ENCODE results near the gene NUP153.

The NUP153 gene

DNA sequence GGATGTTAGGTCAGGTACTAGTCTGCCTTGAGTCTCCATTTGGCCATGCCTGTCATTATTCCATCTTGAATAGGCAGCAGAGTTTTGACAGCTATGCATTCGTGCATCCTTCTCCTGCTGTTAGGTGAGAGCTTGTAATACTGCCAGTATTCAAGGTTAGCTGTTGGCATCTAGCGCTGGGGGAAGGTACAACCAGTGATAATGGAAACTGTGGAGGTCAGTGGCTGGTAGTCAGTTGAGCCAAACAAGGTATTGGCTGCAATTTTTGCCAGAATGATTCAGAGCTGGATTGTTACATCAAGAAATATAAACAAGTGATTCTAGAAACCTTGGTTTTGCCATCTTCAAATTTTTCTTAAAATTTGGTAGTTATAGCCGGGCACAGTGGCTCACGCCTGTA is 100.1 kb downstream of the NUP153 start:
- no peak overlapping the region for H3K4me3 ChIP-seq (ENCODE audit: low read depth, low read length)
- TF ChIP-seq, protein P1, sequence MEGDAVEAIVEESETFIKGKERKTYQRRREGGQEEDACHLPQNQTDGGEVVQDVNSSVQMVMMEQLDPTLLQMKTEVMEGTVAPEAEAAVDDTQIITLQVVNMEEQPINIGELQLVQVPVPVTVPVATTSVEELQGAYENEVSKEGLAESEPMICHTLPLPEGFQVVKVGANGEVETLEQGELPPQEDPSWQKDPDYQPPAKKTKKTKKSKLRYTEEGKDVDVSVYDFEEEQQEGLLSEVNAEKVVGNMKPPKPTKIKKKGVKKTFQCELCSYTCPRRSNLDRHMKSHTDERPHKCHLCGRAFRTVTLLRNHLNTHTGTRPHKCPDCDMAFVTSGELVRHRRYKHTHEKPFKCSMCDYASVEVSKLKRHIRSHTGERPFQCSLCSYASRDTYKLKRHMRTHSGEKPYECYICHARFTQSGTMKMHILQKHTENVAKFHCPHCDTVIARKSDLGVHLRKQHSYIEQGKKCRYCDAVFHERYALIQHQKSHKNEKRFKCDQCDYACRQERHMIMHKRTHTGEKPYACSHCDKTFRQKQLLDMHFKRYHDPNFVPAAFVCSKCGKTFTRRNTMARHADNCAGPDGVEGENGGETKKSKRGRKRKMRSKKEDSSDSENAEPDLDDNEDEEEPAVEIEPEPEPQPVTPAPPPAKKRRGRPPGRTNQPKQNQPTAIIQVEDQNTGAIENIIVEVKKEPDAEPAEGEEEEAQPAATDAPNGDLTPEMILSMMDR (IDR thresholded peaks at IDR 0.05; ENCODE audit: borderline replicate concordance, insufficient read depth, low read depth, low read length): no peak

DNA sequence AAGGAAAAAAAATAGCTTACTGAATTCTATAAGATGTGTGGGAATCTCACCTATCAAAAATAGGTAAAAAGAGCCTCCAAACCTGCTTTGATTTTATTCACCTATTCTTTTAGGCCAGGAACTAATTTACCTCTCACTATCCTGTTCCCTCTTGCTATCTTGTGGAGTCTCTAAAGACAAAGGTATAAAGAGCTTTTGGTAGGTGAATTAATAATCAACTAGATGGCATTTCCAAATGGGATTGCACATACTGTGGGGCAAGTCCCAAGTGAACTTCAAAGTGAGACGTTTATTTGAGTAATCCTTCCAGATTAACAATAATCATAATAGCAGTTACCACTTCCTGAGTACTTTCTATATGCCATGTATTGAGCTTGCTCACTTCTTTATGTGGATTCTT is 103.8 kb downstream of the NUP153 start:
- TF ChIP-seq, protein P1 (IDR thresholded peaks at IDR 0.05; ENCODE audit: borderline replicate concordance, insufficient read depth, low read depth, low read length): no peak
- H3K4me3 ChIP-seq (ENCODE audit: low read depth, low read length): no peak overlapping the region

DNA sequence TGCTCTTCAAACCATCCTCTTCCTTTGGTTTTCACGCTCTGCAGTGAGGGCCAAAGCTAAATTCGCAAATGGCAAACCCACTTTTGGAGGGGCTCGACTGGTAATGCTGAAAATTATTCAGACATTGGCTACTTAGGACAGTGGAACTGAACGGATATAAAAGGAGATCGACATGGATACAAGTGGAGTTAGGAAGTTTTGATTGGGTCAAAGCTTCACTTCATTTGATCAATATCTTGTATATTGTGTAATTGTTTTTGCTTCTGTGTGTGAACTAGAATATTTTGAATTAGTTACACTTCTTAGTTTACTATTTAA is 105.4 kb downstream of the NUP153 start:
- H3K4me3 ChIP-seq (ENCODE audit: low read depth, low read length): peak overlapping the region; percentile 82

DNA sequence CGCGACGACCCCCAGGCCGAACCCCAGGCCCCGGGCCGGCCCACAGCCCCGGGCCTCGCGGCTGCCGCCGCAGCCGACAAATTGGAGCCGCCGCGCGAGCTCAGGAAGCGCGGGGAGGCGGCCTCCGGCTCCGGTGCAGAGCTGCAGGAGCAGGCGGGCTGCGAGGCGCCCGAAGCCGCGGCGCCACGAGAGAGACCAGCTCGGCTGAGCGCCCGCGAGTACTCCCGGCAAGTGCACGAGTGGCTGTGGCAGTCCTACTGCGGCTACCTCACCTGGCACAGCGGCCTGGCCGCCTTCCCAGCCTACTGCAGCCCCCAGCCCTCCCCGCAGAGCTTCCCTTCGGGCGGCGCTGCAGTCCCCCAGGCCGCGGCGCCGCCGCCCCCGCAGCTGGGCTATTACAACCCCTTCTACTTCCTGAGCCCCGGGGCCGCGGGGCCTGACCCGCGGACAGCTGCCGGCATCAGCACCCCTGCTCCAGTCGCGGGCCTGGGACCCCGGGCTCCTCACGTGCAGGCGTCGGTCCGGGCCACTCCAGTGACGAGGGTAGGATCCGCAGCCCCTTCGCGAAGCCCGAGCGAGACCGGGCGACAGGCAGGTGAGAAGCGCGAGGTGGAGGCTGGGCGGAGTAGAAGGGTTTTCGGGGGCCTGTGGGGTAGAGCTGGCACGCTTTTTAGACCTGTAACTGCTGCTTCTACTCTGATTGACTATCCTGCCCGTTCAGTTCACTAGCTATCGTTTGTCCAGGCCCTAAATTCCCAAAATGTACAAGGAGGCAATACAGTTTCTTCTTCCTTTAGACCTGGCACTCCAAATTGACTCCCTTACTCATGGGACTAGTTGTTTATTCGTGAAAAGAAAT is 106.0 kb downstream of the NUP153 start:
- TF ChIP-seq, protein P1 (IDR thresholded peaks at IDR 0.05; ENCODE audit: borderline replicate concordance, insufficient read depth, low read depth, low read length): no peak
- H3K4me3 ChIP-seq (ENCODE audit: low read depth, low read length): peak overlapping the region; percentile 82

More for the DNA sequence above, 105.4 kb downstream of the NUP153 start:
- TF ChIP-seq, protein P1 (IDR thresholded peaks at IDR 0.05; ENCODE audit: borderline replicate concordance, insufficient read depth, low read depth, low read length): no peak

DNA sequence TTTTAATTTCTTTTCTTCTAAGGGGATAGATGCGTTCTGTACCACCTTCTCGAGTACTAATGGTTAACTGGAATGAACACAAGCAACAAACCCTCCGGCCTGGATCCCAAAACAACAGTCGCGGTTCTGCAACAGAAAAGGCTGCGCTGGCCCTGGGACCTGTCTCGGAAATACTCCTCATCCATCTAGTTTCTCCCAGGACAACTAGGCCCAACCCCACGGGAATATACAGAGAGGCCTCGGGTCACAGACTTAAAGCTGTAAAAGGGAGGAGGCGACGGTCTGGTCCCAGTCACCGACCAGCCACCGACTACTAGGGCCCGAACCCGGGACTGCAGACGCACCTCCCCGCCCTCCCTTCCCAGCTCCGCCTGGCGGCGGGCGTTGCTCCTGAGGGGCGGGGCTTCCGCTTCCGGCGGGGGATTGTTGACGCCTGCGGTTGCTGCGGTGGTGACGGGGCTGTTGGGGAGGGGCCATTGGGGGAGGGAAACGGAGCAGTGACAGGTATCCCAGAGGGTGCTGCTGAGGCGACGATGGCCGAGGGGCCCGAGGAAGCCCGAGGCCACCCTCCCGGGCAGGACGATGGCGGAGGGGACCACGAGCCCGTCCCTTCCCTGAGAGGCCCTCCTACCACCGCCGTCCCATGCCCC is 106.7 kb downstream of the NUP153 start, which contains the start of gene FAM8A1:
Gene FAM8A1, plus strand, starts transcription at position 426 of the 650 bp plus-strand sequence. Its CDS starts 108 bp downstream, at position 534.
- TF ChIP-seq, protein P1 (IDR thresholded peaks at IDR 0.05; ENCODE audit: borderline replicate concordance, insufficient read depth, low read depth, low read length): peak; percentile 41; the same call in 1 of the 2 replicates
- H3K4me3 ChIP-seq (ENCODE audit: low read depth, low read length): peak within 1 kb of the TSS; percentile 82

DNA sequence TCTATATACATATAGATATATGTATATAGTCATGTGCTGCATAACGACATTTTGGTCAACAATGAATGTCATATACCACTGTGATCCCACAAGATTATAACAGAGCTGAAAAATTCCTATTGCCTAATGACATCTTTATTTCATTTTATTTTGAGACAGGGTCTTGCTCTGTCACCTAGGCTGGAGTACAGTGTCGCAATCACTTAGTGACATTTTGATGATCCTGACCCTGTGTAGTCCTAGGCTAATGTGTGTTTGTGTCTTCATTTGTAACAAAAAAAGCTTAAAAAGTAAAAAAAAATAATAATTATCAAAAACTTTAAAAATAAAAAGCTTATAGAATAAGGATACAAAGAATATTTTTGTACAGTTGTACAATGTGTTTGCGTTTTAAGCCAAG is 110.6 kb downstream of the NUP153 start:
- TF ChIP-seq, protein P1 (IDR thresholded peaks at IDR 0.05; ENCODE audit: borderline replicate concordance, insufficient read depth, low read depth, low read length): no peak
- H3K4me3 ChIP-seq (ENCODE audit: low read depth, low read length): no peak overlapping the region
